Calu3 (cell line): ENCODE measurements around the gene CHMP3. TPM values are rescaled to one million over a fixed set of nuclear protein-coding genes. Genes with fewer than 3 reads are reported as not detected.

ENCODE experiments used
- BruUV-seq: library from RNA; stranded (reverse); fragments of 400-500 nt; replicated peaks from 2 replicates; lab custom pipeline; 2021; lab: Mats Ljungman, UMichigan
- CTCF ChIA-PET: fragments of 300-600 bp; sonication (Branson Sonifier 250); formaldehyde crosslinking; loops from one replicate; lab custom pipeline; 2022; ENCODE audit warnings: antibody characterized with exemption; lab: Charles Lee
- DNase-seq: peaks from one replicate; pipeline ENCODE4 v3.0.0; 2022
- H3K27ac Mint-ChIP-seq: one replicate; pipeline ENCODE4 v1.8.0; 2022; ENCODE audit warnings: mixed read lengths; ENCODE audit not compliant: unreplicated experiment
- H3K27me3 Mint-ChIP-seq: one replicate; pipeline ENCODE4 v1.8.0; 2022; ENCODE audit warnings: mixed read lengths; ENCODE audit not compliant: unreplicated experiment
- H3K36me3 Mint-ChIP-seq: one replicate; pipeline ENCODE4 v1.8.0; 2022; ENCODE audit warnings: mild to moderate bottlenecking, moderate library complexity, mixed read lengths; ENCODE audit not compliant: insufficient read depth, unreplicated experiment
- H3K4me1 Mint-ChIP-seq: one replicate; pipeline ENCODE4 v1.8.0; 2022; ENCODE audit warnings: mild to moderate bottlenecking, low read depth, mixed read lengths; ENCODE audit not compliant: unreplicated experiment
- H3K4me3 Mint-ChIP-seq: one replicate; pipeline ENCODE4 v1.8.0; 2022; ENCODE audit warnings: mild to moderate bottlenecking, low read depth, moderate library complexity, mixed read lengths; ENCODE audit not compliant: unreplicated experiment
- H3K9me3 Mint-ChIP-seq: one replicate; pipeline ENCODE4 v1.8.0; 2022; ENCODE audit warnings: low read depth, mixed read lengths; ENCODE audit not compliant: unreplicated experiment
- CTCF ChIP-seq: fragments of 200-600 bp; IDR thresholded peaks from one replicate; pipeline ENCODE4 v1.8.0; 2022; ENCODE audit warnings: antibody characterized with exemption; ENCODE audit not compliant: unreplicated experiment
- intact Hi-C: fragments of 100-400 bp; cut with micrococcal nuclease; formaldehyde crosslinking; loops from one replicate; pipeline ENCODE4 v1.10.0; 2022; ENCODE audit not compliant: unreplicated experiment
- total RNA-seq: library from RNA; stranded (reverse); gene quantifications from 2 replicates; pipeline ENCODE4 v1.2.3, GENCODE V29; 2022

Gene CHMP3
- total RNA-seq, 1 experiment from 2014 or later = 127 TPM

- Mint-ChIP-seq H3K27ac (no peak overlapping the region), H3K27me3 (no peaks in the 10 kb centered on the region), H3K36me3 (peaks cover 43% of the 10 kb centered on the region), H3K4me1 (no peaks in the 10 kb centered on the region), H3K4me3 (no peak overlapping the region), H3K9me3 (no peaks in the 10 kb centered on the region)
- intact Hi-C loops = no loop called here
- BruUV-seq = no TSS peak
- no peak for DNase-seq
- no peak for TF ChIP-seq CTCF
- CTCF ChIA-PET = interaction anchor here (1.0 kb wide), 1 partner anchor 81 kb away, joined by 3 read pairs; no protein-coding TSS in a partner anchor
Observed at GRCh38 chr2:86477349-86477748, 85.9 kb downstream of the CHMP3 start.

- no peak overlapping the region for H3K4me3 Mint-ChIP-seq
- no peaks in the 10 kb centered on the region for H3K4me1 Mint-ChIP-seq
Observed at GRCh38 chr2:86476918-86477317, 86.3 kb downstream of the CHMP3 start.

GRCh38 chr2:86476092-86476491, 87.2 kb downstream of the CHMP3 start:
- intact Hi-C loops = no loop called here
- peaks cover 43% of the 10 kb centered on the region for H3K36me3 Mint-ChIP-seq
- no peaks in the 10 kb centered on the region for H3K9me3 Mint-ChIP-seq
- no peak overlapping the region for H3K27ac Mint-ChIP-seq
- TF ChIP-seq CTCF = no peak
- no peaks in the 10 kb centered on the region for H3K4me1 Mint-ChIP-seq
- no peaks in the 10 kb centered on the region for H3K27me3 Mint-ChIP-seq
- CTCF ChIA-PET = no interaction called here
- no TSS peak for BruUV-seq
- H3K4me3 Mint-ChIP-seq = no peak overlapping the region
- no peak for DNase-seq

More at GRCh38 chr2:86476918-86477317, 86.3 kb downstream of the CHMP3 start:
- no peaks in the 10 kb centered on the region for H3K9me3 Mint-ChIP-seq
- H3K36me3 Mint-ChIP-seq = peaks cover 43% of the 10 kb centered on the region
- no peaks in the 10 kb centered on the region for H3K27me3 Mint-ChIP-seq
- no peak for DNase-seq
- no peak overlapping the region for H3K27ac Mint-ChIP-seq
- intact Hi-C loops = no loop called here
- CTCF ChIA-PET = interaction anchor here (1.0 kb wide), 1 partner anchor 81 kb away, joined by 3 read pairs; no protein-coding TSS in a partner anchor
- no TSS peak for BruUV-seq
- no peak for TF ChIP-seq CTCF

GRCh38 chr2:86471637-86472036, 91.6 kb downstream of the CHMP3 start:
- H3K36me3 Mint-ChIP-seq = peaks cover 15% of the 10 kb centered on the region
- CTCF ChIA-PET = no interaction called here
- no peak overlapping the region for H3K27ac Mint-ChIP-seq
- DNase-seq = no peak
- intact Hi-C loops = no loop called here
- no peaks in the 10 kb centered on the region for H3K9me3 Mint-ChIP-seq
- H3K27me3 Mint-ChIP-seq = no peaks in the 10 kb centered on the region
- no TSS peak for BruUV-seq
- H3K4me1 Mint-ChIP-seq = no peaks in the 10 kb centered on the region
- no peak overlapping the region for H3K4me3 Mint-ChIP-seq
- no peak for TF ChIP-seq CTCF
